ENCODE results near the gene MFNG. TPM values are rescaled to one million over a fixed set of nuclear protein-coding genes. Genes with fewer than 3 reads are reported as not detected.

The MFNG gene
- total RNA-seq, 1 experiment from 2014 or later, result not detected

- no peak for DNase-seq (ENCODE audit: low read depth)
Measured at GRCh38 chr22:37514526-37515051, 28.4 kb upstream of the MFNG start.

GRCh38 chr22:37511395-37512104 is 25.4 kb upstream of the MFNG start:
- no peak for DNase-seq (ENCODE audit: low read depth)

DNA sequence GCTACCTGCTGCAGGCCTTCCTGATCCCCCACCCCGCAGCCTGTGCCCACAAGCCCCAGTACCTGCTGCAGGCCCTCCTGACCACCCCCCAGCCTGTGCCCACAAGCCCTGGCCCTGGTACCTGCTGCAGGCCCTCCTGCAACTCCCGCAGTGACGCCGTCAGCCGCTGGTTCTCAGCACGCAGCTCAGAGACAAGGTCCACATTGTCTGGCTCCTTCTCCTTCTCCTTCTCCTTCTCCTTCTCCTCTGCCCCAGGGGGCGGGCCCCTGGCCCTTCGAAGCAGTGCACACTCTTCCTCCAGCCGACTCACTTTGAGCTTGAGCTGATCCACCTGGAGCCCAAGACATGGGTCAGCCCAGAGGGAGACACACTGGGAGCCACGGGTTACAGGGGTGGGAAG is 23.9 kb upstream of the MFNG start:
- no peak for DNase-seq (ENCODE audit: low read depth)

DNA sequence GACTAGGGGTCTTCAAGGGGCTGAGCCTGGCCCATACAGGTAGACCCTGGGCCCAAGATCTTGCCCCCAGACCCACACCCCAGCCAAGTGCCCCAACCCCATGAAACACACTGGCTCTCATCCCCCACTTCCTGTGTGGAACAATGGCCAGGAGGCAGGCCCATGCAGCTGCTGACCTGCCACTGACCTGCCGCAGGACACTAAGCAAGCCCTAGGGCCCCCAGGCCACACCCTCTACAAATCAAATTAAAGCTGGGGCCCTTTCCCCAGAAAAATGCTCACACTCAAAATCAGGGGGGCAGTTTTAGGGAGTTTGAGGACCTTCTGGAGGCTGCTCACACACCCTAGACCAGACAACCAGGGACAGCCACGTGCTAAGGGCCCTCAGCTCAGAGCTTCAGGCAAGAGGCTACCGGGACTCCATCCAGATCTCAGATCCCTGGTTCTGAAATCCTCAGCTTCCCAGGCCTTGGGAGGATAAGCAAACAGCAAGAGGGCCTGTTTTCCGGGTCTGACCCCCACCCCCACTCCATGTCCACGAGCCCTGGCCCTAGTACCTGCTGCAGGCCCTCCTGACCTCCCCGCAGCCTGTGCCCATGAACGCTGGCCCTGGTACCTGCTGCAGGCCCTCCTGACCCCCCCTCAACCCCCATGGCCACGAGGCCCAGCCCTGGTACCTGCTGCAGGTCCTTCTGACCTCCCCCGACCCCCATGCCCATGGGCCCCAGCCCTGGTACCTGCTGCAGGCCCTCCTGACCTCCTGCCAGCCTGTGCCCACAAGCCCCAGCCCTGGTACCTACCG is 23.1 kb upstream of the MFNG start:
- no peak for DNase-seq (ENCODE audit: low read depth)

GRCh38 chr22:37508431-37508992 is 22.3 kb upstream of the MFNG start:
- no peak for DNase-seq (ENCODE audit: low read depth)

DNA sequence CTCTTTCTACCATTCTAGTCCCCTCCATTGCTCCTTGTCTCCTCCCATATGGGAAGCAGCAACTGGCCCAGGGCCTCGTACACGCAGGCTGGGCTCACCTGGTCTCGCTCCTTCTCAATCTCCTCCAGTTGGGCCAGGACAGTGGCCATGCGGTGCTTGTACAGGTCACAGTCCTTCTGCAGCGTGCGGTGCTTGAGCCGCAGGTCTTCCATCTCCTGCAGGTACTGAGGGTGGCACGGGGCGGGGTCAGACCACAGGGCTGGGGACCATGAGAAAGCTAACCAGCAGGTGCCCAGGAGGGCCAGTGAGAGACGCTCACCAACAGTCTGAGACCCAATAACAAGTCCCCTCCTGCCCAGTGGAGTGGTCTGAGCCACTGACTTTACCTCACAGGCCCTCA is 21.5 kb upstream of the MFNG start:
- no peak for DNase-seq (ENCODE audit: low read depth)

- no peak for DNase-seq (ENCODE audit: low read depth)
Measured at GRCh38 chr22:37505989-37506388, 19.8 kb upstream of the MFNG start.

- DNase-seq (ENCODE audit: low read depth), result no peak
Measured at GRCh38 chr22:37505565-37505964, 19.4 kb upstream of the MFNG start.

DNA sequence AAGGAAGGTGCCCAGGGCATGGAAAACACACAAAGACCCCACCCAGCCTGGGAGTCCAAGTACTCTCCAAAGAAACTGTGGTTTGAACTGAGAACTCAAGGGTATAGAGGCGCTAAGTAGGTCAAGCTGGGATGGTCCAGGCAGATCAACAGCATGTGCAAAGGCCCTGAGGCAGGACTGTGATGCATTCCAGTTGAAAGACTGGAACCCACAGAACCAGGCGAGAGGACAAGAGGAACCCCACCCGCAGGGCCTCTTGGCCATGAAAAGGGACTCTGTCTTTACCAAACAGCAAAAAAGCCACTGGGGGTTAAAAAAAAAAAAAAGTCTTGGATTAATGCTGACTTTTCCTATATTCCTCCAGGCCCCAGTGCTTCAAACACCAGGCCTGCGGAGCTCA is 18.8 kb upstream of the MFNG start:
- DNase-seq (ENCODE audit: low read depth), result no peak

DNA sequence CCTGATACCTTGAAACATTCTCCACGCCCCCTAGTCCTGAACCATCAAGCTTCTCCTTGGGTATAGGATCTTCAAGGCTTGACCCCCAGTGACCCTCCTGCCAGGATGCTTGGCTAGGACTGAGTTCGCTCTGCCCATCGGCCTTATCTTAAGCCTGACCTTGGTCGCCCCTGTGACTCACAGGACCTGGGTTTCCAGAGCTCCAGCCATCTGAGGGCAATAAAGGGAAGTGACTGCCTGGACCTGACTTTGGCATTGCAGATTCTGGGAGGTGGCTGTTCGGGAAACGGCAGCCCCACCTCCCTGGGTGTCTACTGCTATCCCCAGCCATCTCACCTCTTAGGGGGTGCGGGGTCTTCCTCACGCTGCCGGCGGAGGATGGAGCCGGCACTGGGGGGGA is 17.7 kb upstream of the MFNG start:
- no peak for DNase-seq (ENCODE audit: low read depth)

- no peak for DNase-seq (ENCODE audit: low read depth)
Measured at GRCh38 chr22:37503183-37503683, 17.0 kb upstream of the MFNG start.

DNA sequence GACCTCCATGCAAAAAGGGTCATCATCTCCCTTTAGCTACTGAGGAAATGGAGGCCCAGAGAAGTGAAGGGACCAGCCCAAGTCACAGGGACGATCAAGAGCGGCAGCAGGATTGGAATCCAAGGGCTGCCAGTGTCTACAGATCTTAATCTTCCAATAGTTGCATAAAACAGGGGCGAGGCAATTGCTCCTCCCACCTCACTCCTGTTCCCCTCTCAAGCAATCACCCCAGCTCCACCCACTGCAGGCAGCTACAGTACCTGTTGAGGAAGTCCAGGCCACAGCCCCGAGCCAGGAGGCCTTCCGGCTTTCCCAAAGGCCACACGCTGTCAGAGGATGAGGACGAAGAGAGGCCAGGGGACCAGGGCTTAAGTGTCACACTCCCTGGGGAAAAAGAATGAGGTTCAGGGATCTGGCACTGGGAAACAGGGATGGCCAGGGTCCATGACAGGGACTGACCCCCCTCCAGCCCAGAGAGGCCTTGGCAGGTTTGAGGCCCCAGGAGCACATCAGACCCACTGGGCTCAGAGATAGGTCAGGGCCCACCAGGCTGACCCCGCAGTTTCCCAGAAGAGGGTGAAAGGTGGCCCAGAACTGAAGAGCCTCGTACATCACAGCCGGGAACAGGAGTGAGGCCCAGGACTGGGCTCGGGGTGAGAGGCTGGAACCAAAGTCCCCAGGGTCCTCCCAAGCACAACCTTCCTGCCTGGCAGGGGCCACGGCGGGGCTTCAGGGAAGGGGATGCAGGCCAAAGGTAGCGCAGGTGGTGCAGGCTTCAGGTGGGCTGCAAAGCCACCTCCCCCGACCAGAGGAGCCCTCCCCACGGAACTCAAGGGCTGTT is 16.4 kb upstream of the MFNG start:
- no peak for DNase-seq (ENCODE audit: low read depth)

- DNase-seq (ENCODE audit: low read depth), result peak; percentile 89
Measured at GRCh38 chr22:37501610-37502341, 15.6 kb upstream of the MFNG start.

- DNase-seq (ENCODE audit: low read depth), result peak; percentile 30
Measured at GRCh38 chr22:37500745-37501609, 14.8 kb upstream of the MFNG start.

DNA sequence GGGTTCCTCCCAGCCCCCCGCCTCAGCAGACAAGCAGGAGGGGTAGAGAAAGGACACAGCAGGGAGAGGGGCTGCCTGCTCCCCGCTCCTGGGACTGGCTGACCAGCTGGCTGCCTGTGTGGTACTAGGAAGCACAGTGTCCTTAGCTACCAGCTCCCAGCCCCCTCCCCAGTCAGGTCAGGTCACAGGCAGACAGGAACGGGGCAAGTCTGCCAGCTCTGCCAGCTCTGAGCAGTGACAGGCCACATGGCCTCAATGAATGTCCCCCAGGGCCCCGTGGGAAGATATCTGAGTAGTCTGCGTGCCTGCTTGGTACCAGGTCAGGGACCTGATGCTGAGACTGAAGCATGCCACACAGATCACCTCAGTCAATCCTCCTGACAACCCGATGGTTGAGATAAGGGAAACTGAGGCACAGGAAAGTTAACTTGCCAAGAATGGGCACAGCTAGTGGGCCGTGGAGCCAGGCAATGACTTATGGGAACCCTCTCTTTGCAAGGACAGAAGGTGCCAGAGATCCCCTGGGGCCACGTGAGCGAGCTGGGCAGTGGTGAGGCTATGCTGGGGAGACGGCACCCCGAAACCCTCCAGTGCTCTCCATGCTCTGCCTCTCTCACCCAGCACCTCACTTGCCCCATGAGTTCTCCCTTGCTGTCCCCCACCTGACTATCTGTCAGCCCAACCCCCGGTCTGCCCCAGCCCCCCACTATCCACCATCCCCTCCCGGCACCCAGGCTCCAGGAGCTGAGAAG is 13.8 kb upstream of the MFNG start:
- no peak for DNase-seq (ENCODE audit: low read depth)

DNA sequence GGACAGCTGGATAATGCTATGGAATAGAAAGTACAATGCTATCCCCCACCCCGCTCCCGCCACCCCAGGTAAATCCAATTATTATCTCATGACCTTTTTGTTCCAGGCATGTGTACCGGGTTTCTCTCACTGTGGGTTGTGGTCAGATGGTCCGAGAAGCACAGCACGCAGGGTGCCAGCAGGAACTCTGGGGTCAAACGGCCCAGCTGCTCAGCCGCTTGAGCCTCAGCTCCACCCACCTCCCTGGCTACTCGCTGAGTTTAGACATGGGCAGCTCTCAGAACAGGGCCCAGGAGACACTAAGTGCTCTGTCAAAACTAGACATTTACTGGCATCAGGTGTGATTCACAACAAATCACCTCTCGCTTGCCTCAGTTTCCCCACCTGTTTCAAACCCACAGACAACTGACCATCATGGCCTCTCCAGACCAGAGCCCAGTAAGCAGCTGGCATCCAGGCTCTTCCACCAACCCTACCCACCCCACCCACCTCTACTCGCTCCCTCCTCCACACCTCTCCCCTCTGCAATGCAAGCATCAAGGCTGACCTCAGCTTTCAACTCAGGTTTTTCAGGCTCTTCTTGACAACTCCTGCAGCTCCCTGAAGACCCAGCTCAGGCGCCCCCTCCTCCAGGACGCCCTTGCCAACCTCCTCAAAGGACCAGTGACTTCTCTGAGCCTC is 13.0 kb upstream of the MFNG start:
- no peak for DNase-seq (ENCODE audit: low read depth)

DNA sequence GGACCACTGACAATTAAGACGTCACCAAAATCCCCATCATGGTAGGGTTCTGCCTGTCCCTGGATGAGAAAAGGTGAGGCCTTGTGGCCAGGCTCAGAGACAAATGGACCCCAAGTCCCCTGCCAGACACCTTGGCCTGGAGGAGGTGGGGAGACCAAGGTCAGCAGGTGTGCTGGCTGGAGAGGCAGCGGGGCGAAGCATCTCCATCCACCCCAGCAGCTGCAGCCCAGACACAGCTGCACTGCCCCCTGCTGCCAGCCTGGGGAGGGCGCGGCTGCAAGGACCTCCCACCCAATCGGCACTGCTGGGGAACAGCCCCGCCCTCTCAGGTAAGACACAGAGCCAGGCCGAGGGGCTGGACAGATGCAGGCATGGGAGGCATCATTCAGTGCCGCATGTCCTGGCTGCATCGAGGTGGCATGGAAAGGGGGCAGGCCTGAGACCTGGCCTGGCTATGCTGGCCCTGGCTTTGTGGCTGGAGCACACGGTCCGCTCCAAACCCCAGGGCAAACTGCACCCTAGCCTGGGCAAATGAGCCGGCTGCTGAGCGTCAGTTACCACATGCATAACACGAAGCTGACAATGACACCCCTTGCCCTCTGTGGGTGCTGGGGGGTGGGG is 12.2 kb upstream of the MFNG start:
- no peak for DNase-seq (ENCODE audit: low read depth)

All from HT1080 (cell line).